GM03348 (cell line): ENCODE measurements around the gene C16orf78.

Source experiments
- DNase-seq: peaks from one replicate; pipeline ENCODE4 v3.0.0; 2012; ENCODE audit warnings: low spot score

The C16orf78 gene

GRCh38 chr16:49431591-49432290 is 58.1 kb downstream of the C16orf78 start:
- no peak for DNase-seq

DNA sequence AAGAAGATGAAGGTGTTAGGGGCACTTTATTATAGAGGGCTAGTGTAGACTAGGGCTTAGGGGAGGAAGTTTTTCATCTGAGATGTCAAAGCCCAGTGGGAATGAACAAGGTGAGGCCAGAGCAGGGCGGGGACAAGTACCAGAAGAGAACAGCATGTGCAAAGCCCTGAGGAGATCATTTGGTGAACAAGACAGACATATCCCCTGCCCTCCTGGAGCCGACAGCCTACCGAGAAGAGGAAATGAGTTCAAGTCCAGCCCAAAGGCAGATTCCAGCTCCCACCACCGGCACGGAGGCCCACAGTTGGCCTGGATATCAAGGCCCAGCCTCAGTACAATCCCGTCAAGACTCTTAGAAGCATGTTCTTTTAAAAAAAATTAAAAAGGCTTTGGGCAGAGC is 61.1 kb downstream of the C16orf78 start:
- DNase-seq = no peak

- DNase-seq = no peak
Measured at GRCh38 chr16:49436181-49436580, 62.6 kb downstream of the C16orf78 start.

GRCh38 chr16:49437344-49437743 is 63.7 kb downstream of the C16orf78 start:
- DNase-seq = no peak

GRCh38 chr16:49439050-49439449 is 65.4 kb downstream of the C16orf78 start:
- no peak for DNase-seq

- DNase-seq = no peak
Measured at GRCh38 chr16:49439676-49440075, 66.1 kb downstream of the C16orf78 start.

DNA sequence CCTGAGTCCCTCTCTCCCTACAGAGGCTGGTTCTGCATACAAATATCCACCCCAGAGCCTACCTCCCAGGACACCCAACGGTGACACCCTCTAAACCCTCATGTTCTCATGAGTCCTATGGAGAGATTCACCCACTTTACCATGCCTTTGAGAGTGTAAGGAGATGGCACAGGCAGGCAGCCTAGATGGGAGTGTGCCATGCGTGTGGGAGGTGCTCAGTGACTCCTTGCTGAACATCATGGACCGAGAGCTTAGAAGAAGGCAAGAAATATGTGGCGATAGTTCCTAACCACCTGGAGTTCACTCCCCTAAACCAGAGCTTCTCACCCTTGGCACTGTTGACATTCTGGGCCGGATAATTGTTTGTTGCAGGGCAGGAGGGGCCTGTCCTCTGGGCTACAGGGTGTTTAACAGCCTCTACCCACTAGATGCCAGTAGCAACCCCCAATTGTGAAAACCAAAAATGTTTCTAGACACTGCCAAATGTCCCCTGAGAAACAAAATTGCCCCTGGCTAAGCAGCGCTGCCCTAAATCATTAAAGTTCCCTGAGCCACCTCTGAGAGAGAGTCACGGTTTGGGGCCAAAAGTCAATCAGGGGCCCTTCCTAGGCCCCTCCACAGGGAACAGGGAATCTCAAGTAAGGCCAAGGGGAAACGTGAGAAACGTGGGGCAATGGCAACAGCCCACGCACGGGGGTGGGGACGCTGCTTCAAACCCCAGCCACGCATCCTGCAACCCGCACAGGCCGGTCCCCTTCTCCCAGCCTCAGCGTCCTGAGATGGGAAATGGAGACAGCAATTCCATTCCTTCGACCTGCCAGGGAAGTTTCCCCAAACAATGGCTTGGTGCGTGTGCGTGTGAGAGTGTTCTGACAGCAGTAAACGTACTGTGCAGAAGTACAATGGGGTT is 66.8 kb downstream of the C16orf78 start:
- no peak for DNase-seq

GRCh38 chr16:49441366-49441780 is 67.8 kb downstream of the C16orf78 start:
- DNase-seq = no peak

DNA sequence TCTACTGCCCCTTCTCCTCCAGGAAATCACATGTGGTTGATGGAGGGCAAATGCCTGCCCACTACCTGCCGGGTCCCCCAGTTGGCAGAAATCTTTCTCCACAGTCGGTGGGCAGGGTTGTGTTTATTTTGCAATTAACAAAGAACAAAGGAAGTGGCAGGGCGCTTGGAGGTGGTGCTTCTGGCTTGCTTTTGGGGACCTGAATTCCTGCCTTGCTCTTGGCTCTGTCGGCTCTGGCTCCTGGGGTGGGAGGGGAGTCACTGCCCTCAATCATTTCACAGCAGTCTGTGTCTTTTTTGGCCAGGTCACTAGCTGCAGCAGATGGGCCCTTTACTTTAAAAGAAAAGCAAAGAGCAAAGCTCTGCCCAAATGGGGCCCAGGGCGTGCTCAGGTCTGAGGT is 69.2 kb downstream of the C16orf78 start:
- no peak for DNase-seq

GRCh38 chr16:49443576-49443975 is 70.0 kb downstream of the C16orf78 start:
- no peak for DNase-seq

DNA sequence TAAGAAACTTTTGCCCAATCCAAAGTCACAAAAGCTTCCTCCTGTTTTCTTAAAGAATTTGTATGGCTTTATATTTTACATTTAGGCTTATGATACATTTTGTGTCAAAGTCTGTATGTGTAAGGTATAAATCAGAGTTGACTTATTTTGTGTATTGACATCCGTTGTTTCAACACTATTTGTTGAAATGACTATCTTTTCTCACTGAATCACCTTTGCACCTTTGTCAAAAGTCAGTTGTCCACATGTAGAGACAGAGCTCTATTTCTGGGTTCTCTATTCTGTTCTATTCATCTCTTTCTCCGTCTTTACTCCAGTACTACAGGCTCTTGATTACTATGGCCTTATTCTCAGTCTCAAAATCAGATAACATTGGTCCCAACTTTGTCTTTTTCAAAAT is 73.2 kb downstream of the C16orf78 start:
- no peak for DNase-seq
